HT-29 (cell line): ENCODE results near the gene BRMS1L. TPM values are rescaled to one million over a fixed set of nuclear protein-coding genes. Genes with fewer than 3 reads are reported as not detected.

Experiments used
- DNase-seq: peaks from one replicate; pipeline ENCODE4 v3.0.0-alpha.2; 2015; ENCODE audit warnings: low spot score
- total RNA-seq: library from RNA; depleted of rRNA; stranded (reverse); fragments of >200 nt; shearing (Covaris generic); gene quantifications from 2 replicates; pipeline ENCODE4 v1.2.3, GENCODE V29; 2014

BRMS1L gene
- total RNA-seq, 1 experiment from 2014 or later = 2.9 TPM

DNA sequence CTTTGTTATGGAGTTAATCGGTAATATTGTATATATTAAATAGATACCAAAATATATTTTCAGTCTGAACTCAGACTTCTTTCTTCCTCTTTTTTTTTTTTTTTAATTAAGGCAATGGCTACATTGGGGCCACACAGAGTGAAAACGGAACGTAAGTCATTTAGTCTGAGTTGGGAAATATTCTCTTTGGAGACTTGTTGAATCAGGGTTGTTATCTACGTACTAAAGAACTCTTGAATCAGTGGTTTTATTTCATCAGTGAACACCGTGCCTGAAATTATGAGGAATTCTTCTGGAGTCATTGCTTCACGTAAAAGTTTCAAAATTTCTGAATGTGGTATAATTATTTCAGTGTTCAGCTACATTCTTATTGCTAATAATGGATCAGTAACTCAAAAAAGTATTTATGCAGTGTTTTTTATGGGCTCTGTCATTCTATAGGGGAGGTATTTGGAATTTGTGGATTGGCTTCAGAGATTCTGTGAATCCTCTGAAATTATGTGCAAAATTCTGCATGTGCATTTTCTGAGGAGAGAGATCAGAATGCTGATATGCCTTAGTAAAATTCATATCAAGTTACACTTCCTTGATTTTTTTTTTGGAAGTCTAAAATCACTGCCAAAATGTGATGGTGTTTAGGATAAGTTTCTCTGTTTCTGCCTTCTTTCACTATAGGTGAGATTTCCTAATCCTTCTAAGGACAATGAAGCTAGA lies 39.6 kb downstream of the BRMS1L start:
- no peak for DNase-seq

- no peak for DNase-seq
These were observed 40.6 kb downstream of the BRMS1L start for GRCh38 chr14:35866595-35867279.

DNA sequence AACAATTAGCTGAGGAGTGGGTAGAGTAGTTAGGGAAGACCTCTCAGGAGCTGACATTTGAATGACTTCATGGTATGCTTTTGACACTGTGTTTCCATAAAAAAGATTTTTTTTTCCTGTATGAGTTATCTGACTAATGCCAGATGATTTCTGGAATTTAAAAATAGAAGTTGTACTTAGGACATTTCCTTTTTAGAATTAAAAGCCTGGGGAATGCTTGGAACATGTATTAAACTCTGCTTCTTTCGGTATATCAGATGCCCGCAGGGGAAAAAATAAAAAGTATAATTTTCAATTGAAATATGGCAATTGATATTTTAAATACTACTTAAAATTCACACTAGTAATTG lies 41.1 kb downstream of the BRMS1L start:
- no peak for DNase-seq

- DNase-seq = no peak
These were observed 49.2 kb downstream of the BRMS1L start for GRCh38 chr14:35875296-35875695.

DNA sequence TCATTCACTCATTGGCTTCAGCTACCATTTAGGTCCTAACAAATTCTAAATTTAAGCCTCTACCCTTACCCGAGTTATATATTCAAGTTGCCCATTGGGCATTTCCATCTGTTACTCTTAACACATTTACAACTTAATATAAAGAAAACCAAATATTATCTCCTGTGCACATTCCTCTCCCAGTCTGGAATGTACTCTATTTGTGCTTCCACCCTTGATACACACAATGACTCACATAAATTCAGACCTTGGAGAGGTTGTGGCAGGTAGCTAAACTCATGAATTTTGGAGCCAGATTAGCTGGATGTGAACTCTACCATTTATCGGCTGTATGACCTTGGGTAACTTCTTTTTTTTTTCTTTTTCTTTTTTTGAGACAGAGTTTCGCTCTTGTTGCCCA lies 51.1 kb downstream of the BRMS1L start:
- DNase-seq = peak; percentile 44

GRCh38 chr14:35878272-35879150 lies 52.4 kb downstream of the BRMS1L start:
- peak; percentile 63 for DNase-seq

GRCh38 chr14:35879151-35879648 lies 53.1 kb downstream of the BRMS1L start:
- no peak for DNase-seq

GRCh38 chr14:35879654-35880249 lies 53.6 kb downstream of the BRMS1L start:
- DNase-seq = peak; percentile 10

GRCh38 chr14:35881280-35881679 lies 55.1 kb downstream of the BRMS1L start:
- no peak for DNase-seq

DNA sequence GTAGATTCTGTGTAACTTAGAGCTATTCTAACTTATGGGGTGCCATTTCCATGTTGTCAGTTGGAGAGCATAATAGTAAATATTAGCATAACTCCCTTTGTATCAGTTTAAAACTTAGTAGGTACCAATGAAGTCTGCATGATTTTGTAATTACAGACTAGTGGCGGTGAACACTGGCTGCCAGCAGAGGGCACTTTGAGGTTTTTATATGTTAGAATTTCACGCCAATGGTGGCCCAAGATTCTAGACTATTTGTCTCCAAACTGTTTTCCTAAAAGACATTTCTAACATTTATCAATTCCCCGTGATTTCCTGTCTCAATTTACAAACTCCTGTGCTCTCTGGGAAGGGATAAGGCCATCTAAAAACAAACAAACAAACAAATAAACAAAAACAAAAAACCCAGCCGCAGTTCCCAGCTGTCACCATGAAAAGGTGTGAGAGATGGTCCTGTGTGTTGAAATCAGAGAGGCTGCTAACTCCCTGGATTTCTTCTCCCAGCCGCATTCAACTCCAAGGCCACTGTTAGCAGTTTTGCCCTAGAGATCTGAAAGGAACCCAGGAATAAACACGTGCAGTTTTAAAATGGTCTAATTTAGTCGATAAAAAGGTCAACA lies 57.6 kb downstream of the BRMS1L start:
- DNase-seq = peak; percentile 37

DNA sequence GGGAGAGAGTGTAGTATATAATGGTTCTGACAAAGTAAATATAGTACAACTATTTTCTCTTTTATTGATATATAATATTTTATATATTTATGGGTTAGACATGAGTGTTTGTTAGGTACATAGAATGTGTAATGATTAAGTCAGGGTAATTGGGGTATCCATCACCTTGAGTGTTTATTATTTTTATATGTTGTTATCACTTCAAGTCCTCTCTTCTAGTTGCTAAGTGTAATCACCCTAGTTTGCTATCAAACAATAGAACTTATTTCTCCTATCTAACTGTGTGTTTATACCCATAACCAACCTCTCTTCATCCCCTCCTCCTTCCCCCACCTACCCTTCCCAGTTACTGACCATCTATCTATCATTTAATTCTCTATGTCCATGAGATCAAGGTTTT lies 64.2 kb downstream of the BRMS1L start:
- no peak for DNase-seq

GRCh38 chr14:35895256-35895655 lies 69.1 kb downstream of the BRMS1L start:
- DNase-seq = no peak

DNA sequence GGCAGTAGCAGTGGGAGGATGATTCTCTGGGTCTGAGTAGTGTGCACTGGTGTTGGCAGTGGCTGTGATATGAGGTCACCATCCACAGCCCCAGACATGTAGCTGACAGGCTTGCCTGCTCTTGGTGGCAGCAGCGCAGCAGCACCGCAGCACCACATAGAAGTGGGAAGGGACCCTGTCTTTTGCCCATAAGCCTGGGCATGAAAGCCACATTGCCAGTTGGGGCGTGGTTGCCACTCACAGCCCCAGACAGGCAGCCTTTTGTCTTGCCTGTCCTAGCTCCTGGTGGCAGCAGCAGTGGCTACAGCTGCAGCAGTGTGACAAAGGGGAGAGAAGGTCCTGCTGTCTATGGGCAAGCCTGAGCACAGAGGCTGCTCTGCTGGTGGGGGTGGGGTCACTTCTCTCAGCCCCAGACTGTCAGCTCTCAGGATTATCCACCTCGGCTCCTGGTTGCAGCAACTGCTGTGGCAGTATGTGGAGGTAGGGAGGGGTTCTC lies 71.5 kb downstream of the BRMS1L start:
- DNase-seq = peak; percentile 14

GRCh38 chr14:35898217-35898775 lies 72.2 kb downstream of the BRMS1L start:
- no peak for DNase-seq

DNA sequence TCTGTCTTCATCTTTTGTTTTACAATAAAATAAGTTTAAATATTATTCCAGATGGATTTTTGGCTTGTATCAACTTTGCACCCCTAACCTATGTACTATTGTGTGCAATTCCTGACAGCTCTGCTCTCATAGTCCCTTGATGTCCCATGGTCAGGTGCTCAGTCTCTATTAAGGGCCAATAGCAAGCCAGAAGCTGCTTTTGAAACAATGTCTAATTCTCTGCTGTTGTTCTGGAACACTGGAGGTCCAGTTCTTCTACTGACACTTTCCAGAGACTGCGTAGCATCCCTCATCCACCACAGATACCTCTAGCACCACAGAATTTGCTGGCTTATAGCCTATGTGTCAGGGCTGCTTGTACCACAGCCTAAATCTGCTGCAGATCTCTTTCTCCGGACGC lies 74.6 kb downstream of the BRMS1L start:
- DNase-seq = no peak

GRCh38 chr14:35909665-35910064 lies 83.5 kb downstream of the BRMS1L start:
- no peak for DNase-seq

DNA sequence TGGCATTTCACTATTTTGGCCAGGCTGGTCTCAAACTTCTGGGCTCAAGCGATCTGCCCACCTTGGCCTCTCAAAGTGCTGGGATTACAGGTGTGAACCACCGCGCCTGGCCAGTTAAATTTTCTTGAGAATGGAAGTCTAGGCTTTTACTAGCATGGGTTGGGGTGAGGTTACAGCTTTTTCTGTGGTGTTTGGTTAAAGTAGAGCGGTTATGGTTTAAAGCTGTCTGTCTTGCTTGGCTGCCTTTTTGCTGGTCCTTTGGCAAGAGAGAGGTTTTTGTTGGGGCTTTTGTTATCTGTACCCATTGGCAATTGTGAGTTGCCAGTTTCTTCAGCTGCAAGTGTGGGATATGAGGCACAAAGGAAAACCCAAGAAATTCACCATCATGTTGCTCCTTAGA lies 84.1 kb downstream of the BRMS1L start:
- DNase-seq = no peak

GRCh38 chr14:35911097-35911496 lies 85.0 kb downstream of the BRMS1L start:
- DNase-seq = no peak

DNA sequence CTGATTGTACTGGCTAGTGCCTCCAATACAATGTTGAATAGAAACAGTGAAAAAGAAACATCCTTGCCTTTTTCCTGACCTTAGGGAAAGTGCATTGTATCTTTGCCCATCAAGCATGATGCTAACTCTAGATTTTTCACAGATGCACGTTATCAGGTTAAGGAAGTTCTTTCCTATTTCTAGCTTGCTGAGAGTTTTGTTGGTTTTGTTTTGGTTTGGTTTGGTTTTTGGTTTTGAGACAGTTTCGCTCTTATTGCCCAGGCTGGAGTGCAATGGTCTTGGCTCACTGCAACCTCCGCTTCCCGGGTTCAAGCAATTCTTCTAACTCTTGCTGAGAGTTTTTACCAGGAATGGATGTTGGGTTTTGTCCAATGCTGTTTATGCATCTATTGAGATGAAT lies 89.0 kb downstream of the BRMS1L start:
- no peak for DNase-seq

DNA sequence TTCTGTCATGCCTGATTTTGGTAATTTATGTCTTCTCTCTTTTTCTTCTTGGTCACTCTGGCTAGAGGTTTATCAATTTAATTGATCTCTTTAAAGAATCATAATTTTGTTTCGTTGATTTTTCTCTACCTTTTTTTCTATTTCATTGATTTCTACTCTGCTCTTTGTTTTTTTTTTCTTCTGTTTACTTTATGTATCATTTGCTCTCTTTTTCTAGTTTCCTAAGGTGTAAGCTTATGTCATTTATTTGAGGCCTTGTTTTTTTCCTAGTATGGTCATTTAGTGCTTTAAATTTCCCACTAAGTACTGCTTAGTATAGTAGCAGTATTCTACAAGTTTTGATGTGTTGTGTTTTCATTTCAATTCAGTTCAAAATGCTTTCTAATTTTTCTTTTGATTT lies 89.6 kb downstream of the BRMS1L start:
- DNase-seq = no peak
